DMS114 treated with DMSO at 0.1 percent for 48 hours (cell line): ENCODE results near the gene SPEF2.

ENCODE experiments used
- DNase-seq: peaks from one replicate; lab custom pipeline; 2025; ENCODE audit not compliant: unreplicated experiment; lab: John Stamatoyannopoulos, UW

SPEF2 gene

GRCh38 chr5:35717718-35718117 lies 100.1 kb downstream of the SPEF2 start:
- DNase-seq = no peak

- DNase-seq = no peak
Observed at GRCh38 chr5:35735718-35736117, 118.1 kb downstream of the SPEF2 start.

GRCh38 chr5:35736280-35736679 lies 118.6 kb downstream of the SPEF2 start:
- no peak for DNase-seq

- DNase-seq = no peak
Observed at GRCh38 chr5:35741126-35741716, 123.6 kb downstream of the SPEF2 start.

GRCh38 chr5:35741971-35742370 lies 124.3 kb downstream of the SPEF2 start:
- no peak for DNase-seq

- DNase-seq = no peak
Observed at GRCh38 chr5:35743644-35744043, 126.0 kb downstream of the SPEF2 start.

- no peak for DNase-seq
Observed at GRCh38 chr5:35745193-35745592, 127.5 kb downstream of the SPEF2 start.

- no peak for DNase-seq
Observed at GRCh38 chr5:35745660-35746059, 128.0 kb downstream of the SPEF2 start.

GRCh38 chr5:35752012-35752411 lies 134.3 kb downstream of the SPEF2 start:
- DNase-seq = no peak

- DNase-seq = no peak
Observed at GRCh38 chr5:35753500-35753899, 135.8 kb downstream of the SPEF2 start.

- DNase-seq = no peak
Observed at GRCh38 chr5:35754481-35754880, 136.8 kb downstream of the SPEF2 start.

GRCh38 chr5:35755966-35756365 lies 138.3 kb downstream of the SPEF2 start:
- DNase-seq = no peak

- DNase-seq = no peak
Observed at GRCh38 chr5:35758151-35758724, 140.6 kb downstream of the SPEF2 start.

- DNase-seq = no peak
Observed at GRCh38 chr5:35761541-35761940, 143.9 kb downstream of the SPEF2 start.

GRCh38 chr5:35762368-35762767 lies 144.7 kb downstream of the SPEF2 start:
- DNase-seq = no peak

GRCh38 chr5:35765921-35766320 lies 148.3 kb downstream of the SPEF2 start:
- DNase-seq = no peak

- DNase-seq = no peak
Observed at GRCh38 chr5:35771300-35771699, 153.6 kb downstream of the SPEF2 start.

GRCh38 chr5:35771839-35772238 lies 154.2 kb downstream of the SPEF2 start:
- no peak for DNase-seq

GRCh38 chr5:35773967-35774366 lies 156.3 kb downstream of the SPEF2 start:
- no peak for DNase-seq

GRCh38 chr5:35776757-35777156 lies 159.1 kb downstream of the SPEF2 start:
- DNase-seq = no peak

- DNase-seq = peak; percentile 67
Observed at GRCh38 chr5:35777358-35778087, 159.9 kb downstream of the SPEF2 start.

- DNase-seq = no peak
Observed at GRCh38 chr5:35778259-35778769, 160.7 kb downstream of the SPEF2 start.
